HUES64 (cell line): Measurements from ENCODE around the gene PPP4R3B.
A peak's percentile ranks its signal among the peaks of the same experiment; 100 is the strongest.
"Not testable (repeated sequence)": the region's sequence is repeated elsewhere in the genome, so short reads cannot be mapped to it uniquely, and the experiment has no call there.

Source experiments
- H3K27ac ChIP-seq: 2 replicates; pipeline ENCODE4 v1.7.0; 2013; ENCODE audit warnings: low read depth, low read length, inconsistent platforms
- H3K27me3 ChIP-seq: 2 replicates; pipeline ENCODE4 v1.6.1; 2013; ENCODE audit warnings: mild to moderate bottlenecking, low read length; ENCODE audit not compliant: insufficient read depth
- H3K36me3 ChIP-seq: 2 replicates; pipeline ENCODE4 v1.6.1; 2013; ENCODE audit warnings: mild to moderate bottlenecking, low read length; ENCODE audit not compliant: insufficient read depth
- H3K4me1 ChIP-seq: 2 replicates; pipeline ENCODE4 v1.6.1; 2013; ENCODE audit warnings: mild to moderate bottlenecking, low read length, moderate library complexity; ENCODE audit not compliant: insufficient read depth
- H3K4me3 ChIP-seq: 2 replicates; pipeline ENCODE4 v1.5.1; 2013; ENCODE audit warnings: mild to moderate bottlenecking, low read length, moderate library complexity
- H3K9ac ChIP-seq: 2 replicates; pipeline ENCODE4 v1.6.1; 2013; ENCODE audit warnings: mild to moderate bottlenecking, low read depth, low read length
- H3K9me3 ChIP-seq: 2 replicates; pipeline ENCODE4 v1.6.1; 2013; ENCODE audit warnings: low read depth, low read length; ENCODE audit not compliant: insufficient read depth
- WGBS: fragments of 150-250, 120-280 bp; methylation state at CpG from one replicate; pipeline ENCODE4 v1.1.7; 2013; ENCODE audit warnings: missing lambda C conversion rate; 5-methylcytosine and 5-hydroxymethylcytosine counted together

PPP4R3B gene

GRCh38 chr2:55616551-55617174 lies 759 bp downstream of the PPP4R3B start:
- Histone ChIP-seq H3K36me3 (peaks cover 36% of the 10 kb centered on the region), H3K27me3 (no peaks in the 10 kb centered on the region), H3K9me3 (no peaks in the 10 kb centered on the region), H3K4me3 (peak overlapping the region; percentile 90), H3K27ac (peak overlapping the region; percentile 97), H3K9ac (peak overlapping the region; percentile 97), H3K4me1 (peaks cover 4% of the 10 kb centered on the region; the same call in 1 of the 2 replicates)
- whole genome bisulfite sequencing, result 2% methylated on average over 21 of the region's 24 CpGs

GRCh38 chr2:55611997-55612396 lies 5.4 kb downstream of the PPP4R3B start:
- Histone ChIP-seq H3K27ac (no peak overlapping the region), H3K27me3 (no peaks in the 10 kb centered on the region), H3K4me3 (no peak overlapping the region), H3K9ac (no peak overlapping the region), H3K9me3 (no peaks in the 10 kb centered on the region), H3K36me3 (peaks cover 44% of the 10 kb centered on the region), H3K4me1 (peaks cover 4% of the 10 kb centered on the region; the same call in 1 of the 2 replicates)
- 96% methylated on average over 1 of the region's 1 CpG for WGBS

DNA sequence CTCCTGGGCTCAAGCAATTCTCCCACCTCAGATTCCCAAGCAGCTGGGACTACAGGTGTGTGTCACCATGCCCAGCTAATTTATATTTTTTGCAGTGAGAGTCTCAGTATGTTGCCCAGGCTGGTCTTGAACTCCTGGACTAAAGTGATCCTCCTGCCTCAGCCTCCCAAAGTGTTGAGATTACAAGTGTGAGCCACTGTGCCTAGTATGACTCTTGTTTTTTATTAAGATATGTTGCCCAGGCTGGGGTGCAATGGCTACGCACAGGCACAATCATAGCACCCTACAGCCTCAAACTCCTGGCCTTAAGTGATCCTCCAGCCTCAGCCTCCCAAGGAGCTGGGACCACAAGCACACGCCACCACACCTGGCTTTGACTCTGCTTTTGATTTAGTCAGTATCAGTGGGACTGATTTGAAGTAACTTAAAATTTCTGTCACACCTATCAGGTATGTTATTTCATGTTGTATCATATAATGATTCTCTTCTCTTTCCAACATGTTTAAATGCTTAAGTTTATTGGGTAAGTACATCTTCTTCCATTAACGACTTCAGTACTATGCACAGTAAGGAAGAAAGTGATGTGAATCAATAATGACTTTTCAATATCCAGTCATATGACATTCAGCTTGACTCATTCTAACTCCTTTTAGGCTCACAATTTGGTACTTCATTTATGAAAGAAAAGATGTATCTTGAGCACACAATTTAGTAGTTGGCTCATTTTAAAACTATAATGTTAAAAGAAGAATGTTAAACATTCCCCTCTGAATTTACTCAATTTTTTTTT lies 6.3 kb downstream of the PPP4R3B start:
- Histone ChIP-seq H3K9ac (no peak overlapping the region), H3K4me1 (peaks cover 4% of the 10 kb centered on the region; the same call in 1 of the 2 replicates), H3K9me3 (no peaks in the 10 kb centered on the region), H3K27me3 (no peaks in the 10 kb centered on the region), H3K27ac (no peak overlapping the region), H3K36me3 (peaks cover 44% of the 10 kb centered on the region), H3K4me3 (no peak overlapping the region)
- WGBS, result 100% methylated on average over 2 of the region's 3 CpGs

GRCh38 chr2:55609938-55610578 lies 7.4 kb downstream of the PPP4R3B start:
- Histone ChIP-seq H3K27ac (no peak overlapping the region), H3K36me3 (peaks cover 41% of the 10 kb centered on the region), H3K9ac (no peak overlapping the region), H3K27me3 (no peaks in the 10 kb centered on the region), H3K4me3 (no peak overlapping the region), H3K4me1 (no peaks in the 10 kb centered on the region), H3K9me3 (no peaks in the 10 kb centered on the region)
- WGBS, result 92% methylated on average over 1 of the region's 1 CpG

- Histone ChIP-seq H3K9me3 (no peaks in the 10 kb centered on the region), H3K4me3 (no peak overlapping the region), H3K36me3 (peaks cover 33% of the 10 kb centered on the region), H3K27ac (no peak overlapping the region), H3K27me3 (no peaks in the 10 kb centered on the region), H3K4me1 (no peaks in the 10 kb centered on the region), H3K9ac (no peak overlapping the region)
- WGBS, result 88% methylated on average over 8 of the region's 8 CpGs
Observed at GRCh38 chr2:55609193-55609794, 8.1 kb downstream of the PPP4R3B start.

DNA sequence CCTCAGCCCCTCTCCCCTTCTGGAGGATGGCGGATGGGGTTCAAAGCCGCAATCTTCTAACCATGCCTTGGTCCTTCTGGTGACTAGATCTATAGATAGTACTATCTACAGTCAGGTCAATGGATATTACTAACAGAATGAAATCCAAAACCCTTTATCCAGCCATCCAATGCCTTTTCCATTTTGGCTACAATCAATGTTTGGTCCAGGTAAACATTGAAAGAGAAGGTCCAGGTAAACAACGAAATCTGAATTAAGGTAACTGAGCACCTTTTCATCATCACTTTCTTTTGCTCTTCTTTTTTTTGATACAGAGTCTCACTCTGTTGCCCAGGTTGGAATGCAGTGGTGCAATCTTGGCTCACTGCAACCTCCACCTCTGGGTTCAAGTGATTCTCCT lies 9.7 kb downstream of the PPP4R3B start:
- H3K36me3 ChIP-seq, result peaks cover 27% of the 10 kb centered on the region
- no peak overlapping the region for H3K4me3 ChIP-seq
- WGBS, result 98% methylated on average over 2 of the region's 3 CpGs
- H3K4me1 ChIP-seq, result no peaks in the 10 kb centered on the region
- H3K9ac ChIP-seq, result no peak overlapping the region
- no peaks in the 10 kb centered on the region for H3K27me3 ChIP-seq
- H3K9me3 ChIP-seq, result no peaks in the 10 kb centered on the region
- no peak overlapping the region for H3K27ac ChIP-seq

DNA sequence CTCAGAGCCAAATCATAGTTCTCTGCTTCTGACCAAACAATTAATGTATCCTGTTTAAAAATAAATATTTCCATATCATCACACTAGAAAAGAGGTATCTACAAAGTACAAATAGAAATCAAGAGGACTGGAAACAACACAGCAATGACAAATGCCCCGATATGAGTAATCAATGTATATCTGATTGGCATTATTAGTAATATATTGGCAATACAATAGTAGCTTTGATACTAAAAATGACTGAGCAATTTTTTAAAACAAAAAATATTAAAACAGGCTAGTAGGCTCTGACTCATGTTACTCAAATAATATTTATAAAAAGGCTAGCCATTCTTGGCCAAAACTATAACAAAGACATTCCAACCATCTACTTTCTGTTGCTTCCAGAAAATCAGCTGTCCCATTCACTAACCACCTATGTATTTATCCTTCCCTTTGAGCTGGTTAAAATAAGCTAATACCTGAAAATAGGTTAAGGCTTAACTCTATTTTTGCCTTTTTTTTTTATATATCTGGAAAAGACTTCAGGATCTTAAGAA lies 13.3 kb downstream of the PPP4R3B start:
- Histone ChIP-seq H3K4me1 (no peaks in the 10 kb centered on the region), H3K4me3 (no peak overlapping the region), H3K27ac (no peak overlapping the region), H3K9ac (no peak overlapping the region), H3K27me3 (no peaks in the 10 kb centered on the region), H3K36me3 (peaks cover 31% of the 10 kb centered on the region), H3K9me3 (no peaks in the 10 kb centered on the region)
- no CpG with 5 or more reads among the region's 1 CpG for WGBS

DNA sequence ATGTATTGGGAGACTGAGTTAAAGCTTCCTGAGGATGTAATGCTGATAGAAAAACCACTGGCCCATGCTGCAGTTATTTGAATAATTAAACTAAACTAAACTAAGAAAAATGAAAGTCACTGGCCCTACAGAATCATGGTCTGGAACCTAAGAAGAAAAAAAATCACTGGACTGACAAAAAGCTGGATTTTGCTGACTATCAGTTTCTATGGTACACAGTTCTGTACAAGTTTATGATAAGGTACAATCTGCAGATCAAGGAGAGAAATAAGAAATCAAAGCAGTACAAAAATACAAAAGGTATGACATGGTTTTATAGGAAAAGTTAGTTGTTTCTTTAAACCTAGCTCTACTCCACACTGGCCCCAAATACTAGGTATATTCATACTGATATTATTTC lies 15.6 kb downstream of the PPP4R3B start:
- Histone ChIP-seq H3K4me3 (no peak overlapping the region), H3K9ac (no peak overlapping the region), H3K9me3 (no peaks in the 10 kb centered on the region), H3K27me3 (no peaks in the 10 kb centered on the region), H3K27ac (no peak overlapping the region), H3K4me1 (no peaks in the 10 kb centered on the region), H3K36me3 (peaks cover 46% of the 10 kb centered on the region)

DNA sequence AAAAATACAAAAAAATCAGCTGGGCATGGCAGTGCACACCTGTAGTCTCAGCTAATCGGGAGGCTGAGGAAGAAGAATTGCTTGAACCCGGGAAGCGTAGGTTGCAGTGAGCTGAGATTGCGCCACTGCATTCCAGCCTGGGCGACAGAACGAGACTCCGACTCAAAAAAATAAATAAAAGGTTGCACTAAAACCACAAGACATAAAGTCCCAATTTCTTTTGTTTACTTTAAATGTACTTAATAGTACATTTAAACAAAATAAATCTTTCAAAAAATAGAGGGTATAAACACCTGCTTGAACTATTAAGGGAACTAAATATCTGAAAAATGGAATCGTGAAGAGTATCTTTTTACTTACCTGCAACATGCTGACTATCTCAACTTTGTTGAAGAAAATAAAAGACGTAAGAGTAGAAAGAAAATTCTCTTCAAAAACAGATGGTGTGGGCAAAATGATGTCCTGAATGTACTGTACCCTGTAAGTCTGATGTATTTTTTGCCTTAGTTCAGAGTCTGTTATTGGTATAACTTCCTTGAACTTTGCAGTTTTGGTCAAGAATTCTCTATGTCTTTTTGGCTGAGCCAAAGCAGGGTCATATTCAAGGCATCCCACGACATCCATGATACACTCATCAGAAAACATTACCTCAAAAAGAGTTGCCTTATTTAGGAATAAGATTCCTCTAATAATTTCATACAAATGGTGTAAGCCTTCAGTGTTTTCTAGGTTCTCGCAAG lies 19.2 kb downstream of the PPP4R3B start:
- no peak overlapping the region for H3K9ac ChIP-seq
- H3K4me1 ChIP-seq, result no peaks in the 10 kb centered on the region
- no peaks in the 10 kb centered on the region for H3K9me3 ChIP-seq
- no peak overlapping the region for H3K27ac ChIP-seq
- 92% methylated on average over 11 of the region's 11 CpGs for WGBS
- H3K27me3 ChIP-seq, result no peaks in the 10 kb centered on the region
- no peak overlapping the region for H3K4me3 ChIP-seq
- peaks cover 49% of the 10 kb centered on the region for H3K36me3 ChIP-seq

GRCh38 chr2:55596795-55597194 lies 20.6 kb downstream of the PPP4R3B start:
- not testable (repeated sequence) for H3K9ac ChIP-seq, H3K4me3 ChIP-seq, H3K27me3 ChIP-seq, H3K9me3 ChIP-seq, H3K4me1 ChIP-seq, H3K27ac ChIP-seq
- peaks cover 36% of the 10 kb centered on the region for H3K36me3 ChIP-seq
- WGBS, result 98% methylated on average over 5 of the region's 6 CpGs
